Measurements from ENCODE around the gene ATF6.
"Not testable (repeated sequence)": the region's sequence is repeated elsewhere in the genome, so short reads cannot be mapped to it uniquely, and the experiment has no call there.

Gene ATF6

DNA sequence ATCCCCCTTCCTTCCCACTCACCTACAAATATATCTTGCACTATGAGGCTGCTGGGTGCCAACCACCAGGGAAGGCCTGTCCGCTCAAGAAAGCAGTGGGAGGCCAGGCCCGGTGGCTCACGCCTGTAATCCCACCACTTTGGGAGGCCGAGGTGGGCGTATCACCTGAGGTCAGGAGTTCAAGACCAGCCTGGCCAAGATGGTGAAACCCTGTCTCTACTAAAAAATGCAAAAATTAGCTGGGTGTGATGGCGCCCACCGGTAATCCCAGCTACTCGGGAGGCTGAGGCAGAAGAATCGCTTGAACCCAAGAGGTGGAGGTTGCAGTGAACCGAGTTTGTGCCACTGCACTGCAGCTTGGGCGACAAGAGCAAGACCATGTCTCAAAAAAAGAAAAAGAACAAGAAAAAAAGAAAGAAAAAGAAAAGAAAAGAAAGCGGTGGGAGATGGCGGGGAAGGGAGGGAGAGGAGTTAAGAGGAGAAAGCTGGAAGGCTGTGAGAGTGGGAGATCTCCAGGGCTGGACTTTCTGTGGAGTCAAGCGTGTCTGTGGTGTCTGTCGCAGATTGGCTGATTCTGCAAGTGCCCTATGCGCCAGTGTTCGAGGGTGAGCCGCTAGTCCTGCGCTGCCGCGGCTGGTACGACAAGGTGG is 40.7 kb upstream of the ATF6 start:
- H3K27ac ChIP-seq (ENCODE audit: insufficient read depth, low read depth, low read length, poor library complexity, severe bottlenecking); H3K36me3 ChIP-seq (ENCODE audit: control insufficient read depth, insufficient read depth, low read length); H3K4me1 ChIP-seq (ENCODE audit: control insufficient read depth, insufficient read depth, low read length); H3K9me3 ChIP-seq (ENCODE audit: control insufficient read depth, low read length): not testable (repeated sequence)
- peak overlapping the region; percentile 70 for H3K4me3 ChIP-seq (ENCODE audit: insufficient read depth, low read depth, low read length)
- 50 to 52% methylated on average over 22 of the region's 22 CpGs for WGBS, 2 experiments
- H3K27me3 ChIP-seq (ENCODE audit: control insufficient read depth, insufficient read depth, low read length, poor library complexity, severe bottlenecking), result peaks cover 69% of the 10 kb centered on the region

DNA sequence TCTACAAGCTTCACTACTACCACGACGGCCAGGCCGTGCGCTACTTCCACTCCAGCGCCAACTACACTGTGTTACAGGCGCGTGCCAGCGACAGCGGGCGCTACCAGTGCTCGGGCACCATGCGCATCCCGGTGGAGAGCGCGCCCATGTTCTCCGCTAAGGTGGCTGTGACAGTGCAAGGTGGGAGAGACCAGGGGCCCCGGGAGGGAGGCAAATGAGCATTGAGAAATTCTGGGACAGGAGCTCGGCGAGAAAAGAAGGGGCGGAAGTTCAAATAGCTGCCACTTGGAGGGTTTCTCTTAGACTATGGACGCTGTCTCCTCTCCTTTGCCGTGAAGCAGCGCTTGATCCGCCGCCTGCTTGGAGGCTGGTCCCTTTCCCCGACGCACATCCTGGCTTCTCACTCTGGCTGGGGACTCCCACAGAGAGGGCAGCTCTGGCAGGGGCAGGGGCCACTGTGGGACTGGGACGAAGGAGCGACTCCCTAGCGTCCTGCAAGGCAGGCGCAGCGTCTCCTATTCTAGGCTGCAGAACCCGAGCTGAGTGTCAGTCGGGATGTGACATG is 40.1 kb upstream of the ATF6 start:
- Histone ChIP-seq H3K36me3 (ENCODE audit: control insufficient read depth, insufficient read depth, low read length) (no peaks in the 10 kb centered on the region), H3K4me1 (ENCODE audit: control insufficient read depth, insufficient read depth, low read length) (peaks cover 6% of the 10 kb centered on the region), H3K27me3 (ENCODE audit: control insufficient read depth, insufficient read depth, low read length, poor library complexity, severe bottlenecking) (peaks cover 68% of the 10 kb centered on the region), H3K9me3 (ENCODE audit: control insufficient read depth, low read length) (no peaks in the 10 kb centered on the region), H3K4me3 (ENCODE audit: insufficient read depth, low read depth, low read length) (peak overlapping the region; percentile 70), H3K27ac (ENCODE audit: insufficient read depth, low read depth, low read length, poor library complexity, severe bottlenecking) (no peak overlapping the region)
- WGBS, 2 experiments, result 1% methylated on average over 34 of the region's 34 CpGs

DNA sequence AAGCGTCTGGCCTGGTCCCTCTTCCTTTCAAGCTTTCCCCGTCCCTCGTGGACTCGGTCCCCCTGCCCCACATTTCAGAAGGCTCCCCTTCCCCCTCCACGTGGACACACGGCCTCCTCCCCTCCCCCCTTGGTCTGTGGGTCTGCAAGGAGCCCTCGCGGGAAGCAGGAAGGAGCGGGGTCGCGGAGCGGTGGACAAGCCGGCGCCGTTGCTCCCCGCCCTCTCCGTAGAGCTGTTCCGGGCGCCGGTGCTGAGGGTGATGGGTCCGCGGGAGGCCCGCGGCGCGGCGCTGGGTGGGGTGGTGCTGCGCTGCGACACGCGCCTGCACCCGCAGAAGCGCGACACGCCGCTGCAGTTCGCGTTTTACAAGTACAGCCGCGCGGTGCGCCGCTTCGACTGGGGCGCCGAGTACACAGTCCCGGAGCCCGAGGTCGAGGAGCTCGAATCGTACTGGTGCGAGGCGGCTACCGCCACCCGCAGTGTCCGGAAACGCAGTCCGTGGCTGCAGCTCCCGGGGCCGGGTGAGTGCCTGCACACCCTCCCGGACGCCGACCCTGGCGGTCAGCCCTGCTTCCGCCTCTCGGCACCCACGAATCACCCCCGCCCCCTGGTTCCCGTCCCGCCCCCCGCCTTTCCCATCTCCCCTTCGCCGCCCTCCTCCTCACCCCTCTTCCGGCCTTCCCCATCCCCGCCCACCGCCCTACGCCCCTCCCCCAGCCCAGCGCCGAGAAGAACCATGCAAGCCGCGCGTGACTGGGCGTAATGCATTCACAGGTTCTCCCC is 39.5 kb upstream of the ATF6 start:
- Histone ChIP-seq H3K27ac (ENCODE audit: insufficient read depth, low read depth, low read length, poor library complexity, severe bottlenecking) (no peak overlapping the region), H3K27me3 (ENCODE audit: control insufficient read depth, insufficient read depth, low read length, poor library complexity, severe bottlenecking) (peaks cover 61% of the 10 kb centered on the region), H3K4me3 (ENCODE audit: insufficient read depth, low read depth, low read length) (peak overlapping the region; percentile 70), H3K36me3 (ENCODE audit: control insufficient read depth, insufficient read depth, low read length) (no peaks in the 10 kb centered on the region), H3K9me3 (ENCODE audit: control insufficient read depth, low read length) (no peaks in the 10 kb centered on the region), H3K4me1 (ENCODE audit: control insufficient read depth, insufficient read depth, low read length) (peaks cover 6% of the 10 kb centered on the region)
- WGBS, 2 experiments, result 0% methylated on average over 79 to 80 of the region's 83 CpGs

DNA sequence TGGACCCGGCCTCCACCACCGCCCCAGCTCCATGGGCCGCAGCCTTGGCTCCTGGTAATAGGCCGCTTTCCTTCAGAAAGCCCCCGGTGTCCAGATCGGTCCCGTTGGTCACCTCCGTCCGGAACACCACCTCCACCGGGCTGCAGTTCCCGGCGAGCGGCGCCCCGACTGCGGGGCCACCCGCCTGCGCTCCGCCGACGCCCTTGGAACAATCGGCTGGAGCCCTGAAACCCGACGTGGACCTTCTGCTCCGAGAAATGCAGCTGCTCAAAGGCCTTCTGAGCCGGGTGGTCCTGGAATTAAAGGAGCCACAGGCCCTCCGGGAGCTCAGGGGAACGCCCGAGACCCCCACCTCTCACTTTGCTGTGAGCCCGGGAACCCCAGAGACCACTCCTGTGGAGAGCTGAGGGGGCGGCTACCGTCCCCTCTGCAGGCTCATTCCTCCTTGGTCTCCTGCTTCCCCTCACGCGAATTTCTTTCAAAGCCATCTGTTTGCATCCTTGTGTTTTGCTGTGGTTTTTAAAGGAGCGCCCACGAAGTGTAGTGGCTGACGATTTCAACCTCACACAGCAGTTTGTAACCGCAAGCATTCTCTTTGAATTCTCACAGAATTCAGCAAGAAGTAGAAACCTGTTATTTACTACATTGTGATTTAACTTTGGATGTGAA is 38.7 kb upstream of the ATF6 start:
- Histone ChIP-seq H3K27ac (ENCODE audit: insufficient read depth, low read depth, low read length, poor library complexity, severe bottlenecking) (no peak overlapping the region), H3K4me1 (ENCODE audit: control insufficient read depth, insufficient read depth, low read length) (peaks cover 6% of the 10 kb centered on the region), H3K27me3 (ENCODE audit: control insufficient read depth, insufficient read depth, low read length, poor library complexity, severe bottlenecking) (peaks cover 60% of the 10 kb centered on the region), H3K4me3 (ENCODE audit: insufficient read depth, low read depth, low read length) (peak overlapping the region; percentile 70), H3K36me3 (ENCODE audit: control insufficient read depth, insufficient read depth, low read length) (no peaks in the 10 kb centered on the region), H3K9me3 (ENCODE audit: control insufficient read depth, low read length) (no peaks in the 10 kb centered on the region)
- WGBS, 2 experiments, result 2% methylated on average over 38 of the region's 38 CpGs

DNA sequence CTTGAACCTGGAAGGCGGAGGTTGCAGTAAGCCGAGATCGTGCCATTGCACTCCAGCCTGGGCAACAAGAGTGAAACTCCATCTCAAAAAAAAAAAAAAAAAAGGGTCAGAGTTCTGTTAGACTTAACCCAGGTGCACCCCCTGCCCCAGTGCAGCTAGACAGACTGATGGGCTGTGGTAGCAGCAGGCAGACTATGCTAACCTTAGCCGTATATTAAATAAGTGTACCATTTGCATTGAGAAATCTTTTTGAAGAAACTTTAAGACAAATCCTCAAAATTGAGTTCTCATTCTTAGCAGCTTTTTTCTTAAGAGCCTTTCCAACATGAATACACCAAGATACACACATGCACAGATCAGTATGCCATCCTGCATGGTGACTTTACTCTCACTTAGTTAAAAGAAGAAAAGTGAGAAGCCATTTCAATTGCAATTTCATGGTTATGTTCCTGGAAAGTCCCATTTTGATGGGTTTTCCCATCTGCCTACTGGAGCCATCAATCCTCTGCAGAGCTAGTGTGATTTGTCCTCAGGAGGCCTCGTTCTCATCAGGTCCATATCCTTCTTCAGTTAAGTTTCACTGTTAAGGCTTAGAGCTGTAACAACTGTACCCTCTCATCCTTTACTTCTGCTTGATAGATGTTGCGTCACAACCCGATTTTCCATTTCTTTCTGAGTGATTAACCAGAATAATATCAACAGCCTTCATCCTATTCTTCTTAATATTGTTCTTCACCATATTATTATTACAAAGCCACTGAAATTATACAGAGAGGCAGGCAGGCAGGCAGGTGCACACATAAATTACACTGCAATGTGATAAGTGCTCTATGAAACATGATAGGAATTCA is 37.5 kb upstream of the ATF6 start:
- H3K4me3 ChIP-seq (ENCODE audit: insufficient read depth, low read depth, low read length), result no peak overlapping the region
- H3K27me3 ChIP-seq (ENCODE audit: control insufficient read depth, insufficient read depth, low read length, poor library complexity, severe bottlenecking), result peaks cover 49% of the 10 kb centered on the region
- no peaks in the 10 kb centered on the region for H3K36me3 ChIP-seq (ENCODE audit: control insufficient read depth, insufficient read depth, low read length)
- peaks cover 6% of the 10 kb centered on the region for H3K4me1 ChIP-seq (ENCODE audit: control insufficient read depth, insufficient read depth, low read length)
- 73 to 75% methylated on average over 6 to 7 of the region's 7 CpGs for WGBS, 2 experiments
- H3K27ac ChIP-seq (ENCODE audit: insufficient read depth, low read depth, low read length, poor library complexity, severe bottlenecking), result no peak overlapping the region
- no peaks in the 10 kb centered on the region for H3K9me3 ChIP-seq (ENCODE audit: control insufficient read depth, low read length)

DNA sequence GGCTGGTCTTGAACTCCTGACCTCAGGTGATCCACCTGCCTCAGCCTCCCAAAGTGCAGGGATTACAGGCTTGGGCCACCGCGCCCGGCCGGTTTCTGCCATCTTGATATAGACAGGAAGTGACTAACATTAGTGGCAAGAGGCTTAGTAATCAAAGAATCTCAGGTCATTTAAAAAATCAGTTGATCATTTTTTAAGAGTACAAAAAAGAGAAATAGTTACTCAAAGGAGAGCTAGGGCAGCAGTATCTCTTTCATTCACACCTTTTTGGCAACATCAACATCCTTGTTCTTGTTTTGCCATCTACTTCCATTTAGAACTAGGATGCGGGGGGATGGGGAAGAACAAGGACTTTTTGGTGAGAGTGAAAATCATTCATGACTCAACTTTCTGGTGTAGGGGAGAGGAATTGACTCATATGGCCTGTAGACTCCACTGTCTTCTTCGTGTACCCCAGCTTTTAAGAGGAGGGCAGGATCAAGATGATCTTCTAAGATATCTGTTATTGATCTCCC is 36.0 kb upstream of the ATF6 start:
- no peak overlapping the region for H3K4me3 ChIP-seq (ENCODE audit: insufficient read depth, low read depth, low read length)
- H3K27me3 ChIP-seq (ENCODE audit: control insufficient read depth, insufficient read depth, low read length, poor library complexity, severe bottlenecking), result peaks cover 34% of the 10 kb centered on the region
- WGBS, 2 experiments, result 70 to 95% methylated on average over 6 of the region's 6 CpGs
- no peaks in the 10 kb centered on the region for H3K36me3 ChIP-seq (ENCODE audit: control insufficient read depth, insufficient read depth, low read length)
- H3K9me3 ChIP-seq (ENCODE audit: control insufficient read depth, low read length), result no peaks in the 10 kb centered on the region
- H3K27ac ChIP-seq (ENCODE audit: insufficient read depth, low read depth, low read length, poor library complexity, severe bottlenecking), result no peak overlapping the region
- peaks cover 6% of the 10 kb centered on the region for H3K4me1 ChIP-seq (ENCODE audit: control insufficient read depth, insufficient read depth, low read length)

DNA sequence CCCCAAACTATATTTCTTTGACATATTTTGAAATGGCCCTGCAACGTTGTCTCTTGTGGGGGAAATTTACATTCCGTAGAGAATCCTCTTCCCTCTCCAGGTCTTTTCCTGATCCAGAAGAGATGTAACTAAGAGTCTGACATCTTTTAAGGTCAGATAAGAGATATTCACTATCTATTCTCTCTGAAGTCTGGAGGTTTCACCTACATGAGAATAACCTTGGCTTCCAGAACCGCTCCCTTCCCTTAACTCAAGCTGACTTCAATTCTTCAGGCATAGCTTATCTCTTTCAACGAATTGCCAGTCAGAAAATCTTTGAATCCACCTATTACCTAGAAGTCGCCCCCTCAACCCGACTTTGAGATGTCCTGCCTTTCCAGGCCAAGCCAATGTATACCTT is 34.9 kb upstream of the ATF6 start:
- Histone ChIP-seq H3K4me1 (ENCODE audit: control insufficient read depth, insufficient read depth, low read length) (no peaks in the 10 kb centered on the region), H3K27ac (ENCODE audit: insufficient read depth, low read depth, low read length, poor library complexity, severe bottlenecking) (no peak overlapping the region), H3K36me3 (ENCODE audit: control insufficient read depth, insufficient read depth, low read length) (no peaks in the 10 kb centered on the region), H3K9me3 (ENCODE audit: control insufficient read depth, low read length) (no peaks in the 10 kb centered on the region), H3K4me3 (ENCODE audit: insufficient read depth, low read depth, low read length) (no peak overlapping the region), H3K27me3 (ENCODE audit: control insufficient read depth, insufficient read depth, low read length, poor library complexity, severe bottlenecking) (peaks cover 23% of the 10 kb centered on the region)
- WGBS, 2 experiments, result 87 to 89% methylated on average over 5 to 6 of the region's 6 CpGs

DNA sequence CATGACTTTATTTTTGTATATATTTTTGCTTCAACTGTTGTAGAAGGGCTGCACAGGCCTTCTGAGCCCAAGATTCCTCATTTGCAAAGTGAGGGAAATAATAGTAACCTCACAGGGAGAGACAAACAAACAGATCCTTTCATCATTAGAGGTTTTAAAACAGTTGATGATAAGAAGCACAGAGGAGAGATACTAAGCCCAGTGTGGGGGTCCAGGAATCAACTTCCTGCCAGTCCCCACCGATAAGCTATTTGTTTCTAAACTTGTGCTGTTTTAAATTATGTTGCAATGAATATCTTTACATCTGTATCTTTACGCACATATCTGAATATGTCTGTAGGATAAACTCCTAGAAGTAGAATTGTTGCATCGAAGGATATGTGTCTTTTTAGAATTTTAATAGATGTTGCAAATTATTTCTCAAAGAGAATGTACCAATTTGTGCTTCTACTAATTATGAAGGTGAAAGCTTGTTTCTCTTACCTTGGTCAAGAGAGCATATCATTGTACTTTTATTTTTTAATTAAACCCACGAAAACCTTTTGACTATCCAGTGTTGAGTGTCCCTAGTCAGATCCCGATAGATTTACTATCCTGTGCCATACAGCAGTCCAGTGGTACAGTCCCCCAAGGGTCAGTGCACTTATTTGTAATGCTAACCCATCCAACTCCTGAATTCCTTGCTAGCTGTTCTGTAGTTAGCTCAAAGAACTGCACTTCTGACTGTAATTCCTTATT is 34.0 kb upstream of the ATF6 start:
- no peak overlapping the region for H3K27ac ChIP-seq (ENCODE audit: insufficient read depth, low read depth, low read length, poor library complexity, severe bottlenecking)
- WGBS, 2 experiments, result 77 to 91% methylated on average over 2 to 5 of the region's 5 CpGs

DNA sequence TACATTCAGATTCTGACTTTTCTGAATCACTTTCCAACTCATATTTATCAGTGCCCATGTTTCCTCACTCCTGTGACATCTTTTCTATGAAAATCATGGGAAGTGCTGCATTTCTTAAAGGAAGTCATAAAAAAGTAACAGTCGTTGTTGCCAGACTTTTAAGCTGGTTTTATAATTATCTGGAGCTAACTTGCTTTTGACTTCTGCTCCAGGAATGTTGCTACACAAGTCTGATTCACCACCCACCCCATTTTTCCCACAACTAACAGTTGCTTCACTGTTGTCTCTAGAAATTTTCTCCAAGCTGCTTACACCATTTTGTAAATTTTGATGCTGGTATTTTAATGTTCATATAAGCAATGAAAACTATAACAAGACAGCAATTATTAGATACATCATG is 32.6 kb upstream of the ATF6 start:
- H3K4me1 ChIP-seq (ENCODE audit: control insufficient read depth, insufficient read depth, low read length), result peaks cover 6% of the 10 kb centered on the region
- no peak overlapping the region for H3K27ac ChIP-seq (ENCODE audit: insufficient read depth, low read depth, low read length, poor library complexity, severe bottlenecking)
- no peaks in the 10 kb centered on the region for H3K9me3 ChIP-seq (ENCODE audit: control insufficient read depth, low read length)
- H3K27me3 ChIP-seq (ENCODE audit: control insufficient read depth, insufficient read depth, low read length, poor library complexity, severe bottlenecking), result peaks cover under 1% of the 10 kb centered on the region
- WGBS, 2 experiments, result 93 to 96% methylated on average over 1 of the region's 1 CpG
- no peaks in the 10 kb centered on the region for H3K36me3 ChIP-seq (ENCODE audit: control insufficient read depth, insufficient read depth, low read length)
- H3K4me3 ChIP-seq (ENCODE audit: insufficient read depth, low read depth, low read length), result no peak overlapping the region

More for the DNA sequence above, 34.0 kb upstream of the ATF6 start:
- Histone ChIP-seq H3K9me3 (ENCODE audit: control insufficient read depth, low read length) (no peaks in the 10 kb centered on the region), H3K4me3 (ENCODE audit: insufficient read depth, low read depth, low read length) (no peak overlapping the region), H3K36me3 (ENCODE audit: control insufficient read depth, insufficient read depth, low read length) (no peaks in the 10 kb centered on the region), H3K27me3 (ENCODE audit: control insufficient read depth, insufficient read depth, low read length, poor library complexity, severe bottlenecking) (peaks cover 14% of the 10 kb centered on the region), H3K4me1 (ENCODE audit: control insufficient read depth, insufficient read depth, low read length) (peaks cover under 1% of the 10 kb centered on the region)
